Mesothelial cell of epicardium (in vitro differentiated cells): Measurements from ENCODE around the gene UBTD1. TPM values are rescaled to one million over a fixed set of nuclear protein-coding genes. Genes with fewer than 3 reads are reported as not detected.

Source experiments
- DNase-seq, 2 experiments: peaks; one replicate each; pipeline ENCODE4 v3.0.0; 2021; ENCODE audit warnings: low spot score in 2 of 2; ENCODE audit not compliant: unreplicated experiment in 2 of 2
- H3K27ac Mint-ChIP-seq: 2 replicates; pipeline ENCODE4 v1.8.0; 2021; ENCODE audit warnings: mixed read lengths
- H3K27me3 Mint-ChIP-seq: 2 replicates; pipeline ENCODE4 v1.8.0; 2021; ENCODE audit warnings: low read depth, mixed read lengths
- H3K36me3 Mint-ChIP-seq: 2 replicates; pipeline ENCODE4 v1.8.0; 2021; ENCODE audit warnings: mixed read lengths
- H3K4me1 Mint-ChIP-seq: 2 replicates; pipeline ENCODE4 v1.8.0; 2021; ENCODE audit warnings: mixed read lengths
- H3K4me3 Mint-ChIP-seq: 2 replicates; pipeline ENCODE4 v1.8.0; 2021; ENCODE audit warnings: mild to moderate bottlenecking, moderate library complexity, mixed read lengths
- H3K9me3 Mint-ChIP-seq: 2 replicates; pipeline ENCODE4 v1.8.0; 2021; ENCODE audit warnings: mixed read lengths
- total RNA-seq: library from RNA; stranded (reverse); gene quantifications from 3 replicates; pipeline ENCODE4 v1.2.1, GENCODE V29; 2021
- TF ChIP-seq, protein P1 (sequence below): fragments of 200-600 bp; sonication (generic); IDR thresholded peaks from one replicate; pipeline ENCODE4 v1.5.0; 2021; ENCODE audit warnings: antibody characterized with exemption; ENCODE audit not compliant: unreplicated experiment

UBTD1 gene, protein sequence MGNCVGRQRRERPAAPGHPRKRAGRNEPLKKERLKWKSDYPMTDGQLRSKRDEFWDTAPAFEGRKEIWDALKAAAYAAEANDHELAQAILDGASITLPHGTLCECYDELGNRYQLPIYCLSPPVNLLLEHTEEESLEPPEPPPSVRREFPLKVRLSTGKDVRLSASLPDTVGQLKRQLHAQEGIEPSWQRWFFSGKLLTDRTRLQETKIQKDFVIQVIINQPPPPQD
- 9.1 to 9.4 TPM (median 9.4 TPM) in 3 replicates for total RNA-seq

DNA sequence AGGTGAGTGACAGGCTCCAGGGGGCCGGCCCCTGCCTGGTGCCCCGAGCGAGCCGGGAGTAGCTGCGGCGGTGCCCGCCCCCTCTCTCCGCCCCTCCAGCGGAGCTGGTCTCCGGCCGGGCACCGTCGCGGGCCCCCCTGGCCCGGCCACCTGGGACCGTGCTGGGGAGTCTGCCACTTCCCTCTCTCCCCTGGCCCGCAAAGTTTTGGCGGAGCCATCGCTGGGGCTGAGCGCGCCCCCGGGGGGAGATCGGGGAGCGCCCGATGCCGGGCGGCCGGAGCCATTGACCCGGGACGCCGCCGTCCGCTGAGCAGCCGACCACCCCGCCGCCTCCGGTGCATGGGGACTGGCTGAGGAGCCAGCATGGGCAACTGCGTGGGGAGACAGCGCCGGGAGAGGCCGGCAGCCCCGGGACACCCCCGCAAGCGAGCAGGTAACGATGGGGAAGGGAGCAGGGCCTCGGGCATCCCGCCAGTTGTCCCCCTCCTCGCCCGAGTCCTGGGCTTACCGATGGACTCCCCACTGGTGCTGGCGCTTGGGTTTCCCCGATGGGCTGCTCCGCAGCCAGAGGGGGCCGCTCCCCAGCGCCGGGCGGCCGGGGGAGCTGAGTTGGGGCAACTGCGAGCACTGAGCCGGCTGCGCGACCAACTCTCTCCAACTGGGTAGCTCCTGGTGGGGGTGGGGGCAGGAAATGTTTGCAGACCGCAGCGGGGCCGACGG lies at the start of gene UBTD1:
TSS of gene UBTD1 (plus strand) at position 84 of the 720 bp plus-strand sequence. CDS start at position 364, 280 bp downstream.
- no peaks in the 10 kb centered on the region for H3K9me3 Mint-ChIP-seq
- H3K36me3 Mint-ChIP-seq = peaks cover under 1% of the 10 kb centered on the region
- DNase-seq = peak; percentile 40 to 67
- peaks cover 57% of the 10 kb centered on the region for H3K4me1 Mint-ChIP-seq
- TF ChIP-seq, protein P1, sequence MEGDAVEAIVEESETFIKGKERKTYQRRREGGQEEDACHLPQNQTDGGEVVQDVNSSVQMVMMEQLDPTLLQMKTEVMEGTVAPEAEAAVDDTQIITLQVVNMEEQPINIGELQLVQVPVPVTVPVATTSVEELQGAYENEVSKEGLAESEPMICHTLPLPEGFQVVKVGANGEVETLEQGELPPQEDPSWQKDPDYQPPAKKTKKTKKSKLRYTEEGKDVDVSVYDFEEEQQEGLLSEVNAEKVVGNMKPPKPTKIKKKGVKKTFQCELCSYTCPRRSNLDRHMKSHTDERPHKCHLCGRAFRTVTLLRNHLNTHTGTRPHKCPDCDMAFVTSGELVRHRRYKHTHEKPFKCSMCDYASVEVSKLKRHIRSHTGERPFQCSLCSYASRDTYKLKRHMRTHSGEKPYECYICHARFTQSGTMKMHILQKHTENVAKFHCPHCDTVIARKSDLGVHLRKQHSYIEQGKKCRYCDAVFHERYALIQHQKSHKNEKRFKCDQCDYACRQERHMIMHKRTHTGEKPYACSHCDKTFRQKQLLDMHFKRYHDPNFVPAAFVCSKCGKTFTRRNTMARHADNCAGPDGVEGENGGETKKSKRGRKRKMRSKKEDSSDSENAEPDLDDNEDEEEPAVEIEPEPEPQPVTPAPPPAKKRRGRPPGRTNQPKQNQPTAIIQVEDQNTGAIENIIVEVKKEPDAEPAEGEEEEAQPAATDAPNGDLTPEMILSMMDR = no peak
- H3K27me3 Mint-ChIP-seq = peaks cover 24% of the 10 kb centered on the region
- H3K27ac Mint-ChIP-seq = peak within 1 kb of the TSS; percentile 91
- peak within 1 kb of the TSS; percentile 97 for H3K4me3 Mint-ChIP-seq

DNA sequence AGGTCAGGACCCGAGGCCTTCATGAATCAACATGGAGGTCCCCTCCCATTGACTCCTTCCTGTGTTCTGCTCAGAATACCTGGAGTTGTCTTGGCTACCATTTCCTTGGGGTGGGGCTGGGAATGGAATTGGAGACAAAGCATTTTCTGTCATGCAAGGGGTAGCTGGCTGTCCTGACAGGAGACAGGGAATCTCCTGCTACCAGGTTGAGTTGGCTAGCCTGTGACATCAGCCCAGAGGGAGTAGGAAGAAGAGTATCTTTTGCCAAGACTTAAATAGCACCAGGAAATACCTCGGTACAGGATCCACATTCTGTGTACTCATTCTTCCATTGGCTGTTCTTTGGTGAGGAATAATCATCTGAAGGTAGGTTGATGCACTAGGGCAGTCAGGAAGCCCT lies 47.9 kb upstream of the UBTD1 start:
- H3K27ac Mint-ChIP-seq = no peak overlapping the region
- H3K9me3 Mint-ChIP-seq = no peaks in the 10 kb centered on the region
- H3K4me3 Mint-ChIP-seq = no peak overlapping the region
- TF ChIP-seq, protein P1 = no peak
- H3K36me3 Mint-ChIP-seq = peaks cover 14% of the 10 kb centered on the region
- H3K27me3 Mint-ChIP-seq = no peaks in the 10 kb centered on the region
- H3K4me1 Mint-ChIP-seq = peaks cover 23% of the 10 kb centered on the region
- no peak for DNase-seq

DNA sequence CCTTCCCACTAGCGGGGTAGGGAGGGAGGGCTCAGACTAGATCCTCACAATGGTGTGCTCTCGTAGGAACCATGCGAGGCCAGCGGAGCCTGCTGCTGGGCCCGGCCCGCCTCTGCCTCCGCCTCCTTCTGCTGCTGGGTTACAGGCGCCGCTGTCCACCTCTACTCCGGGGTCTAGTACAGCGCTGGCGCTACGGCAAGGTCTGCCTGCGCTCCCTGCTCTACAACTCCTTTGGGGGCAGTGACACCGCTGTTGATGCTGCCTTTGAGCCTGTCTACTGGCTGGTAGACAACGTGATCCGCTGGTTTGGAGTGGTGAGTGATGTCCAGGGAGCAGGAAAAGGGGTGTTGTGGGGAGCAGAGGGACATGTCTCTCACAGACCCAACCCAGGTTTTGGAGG lies 47.1 kb upstream of the UBTD1 start:
- no peaks in the 10 kb centered on the region for H3K27me3 Mint-ChIP-seq
- TF ChIP-seq, protein P1 = no peak
- no peak overlapping the region for H3K27ac Mint-ChIP-seq
- peaks cover 18% of the 10 kb centered on the region for H3K36me3 Mint-ChIP-seq
- no peak overlapping the region for H3K4me3 Mint-ChIP-seq
- no peaks in the 10 kb centered on the region for H3K9me3 Mint-ChIP-seq
- no peak for DNase-seq
- peaks cover 19% of the 10 kb centered on the region for H3K4me1 Mint-ChIP-seq

DNA sequence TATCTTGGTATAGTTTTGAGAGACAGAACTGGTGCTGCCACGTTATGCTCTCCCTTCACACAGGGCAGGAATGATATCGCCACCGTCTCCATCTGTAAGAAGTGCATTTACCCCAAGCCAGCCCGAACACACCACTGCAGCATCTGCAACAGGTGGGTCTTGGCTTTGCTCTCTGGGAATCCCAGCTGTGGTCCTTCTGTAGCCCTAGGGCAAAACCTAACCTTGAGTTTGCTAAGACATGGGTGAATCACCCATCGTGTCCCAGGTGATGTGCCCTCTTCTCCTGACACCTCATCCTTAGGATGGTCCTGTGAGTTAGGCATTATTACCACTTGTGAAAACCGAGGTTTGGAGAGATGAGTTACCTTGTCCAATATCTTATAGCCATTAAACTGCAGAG lies 46.4 kb upstream of the UBTD1 start:
- no peaks in the 10 kb centered on the region for H3K9me3 Mint-ChIP-seq
- H3K36me3 Mint-ChIP-seq = peaks cover 20% of the 10 kb centered on the region
- peaks cover 11% of the 10 kb centered on the region for H3K4me1 Mint-ChIP-seq

DNA sequence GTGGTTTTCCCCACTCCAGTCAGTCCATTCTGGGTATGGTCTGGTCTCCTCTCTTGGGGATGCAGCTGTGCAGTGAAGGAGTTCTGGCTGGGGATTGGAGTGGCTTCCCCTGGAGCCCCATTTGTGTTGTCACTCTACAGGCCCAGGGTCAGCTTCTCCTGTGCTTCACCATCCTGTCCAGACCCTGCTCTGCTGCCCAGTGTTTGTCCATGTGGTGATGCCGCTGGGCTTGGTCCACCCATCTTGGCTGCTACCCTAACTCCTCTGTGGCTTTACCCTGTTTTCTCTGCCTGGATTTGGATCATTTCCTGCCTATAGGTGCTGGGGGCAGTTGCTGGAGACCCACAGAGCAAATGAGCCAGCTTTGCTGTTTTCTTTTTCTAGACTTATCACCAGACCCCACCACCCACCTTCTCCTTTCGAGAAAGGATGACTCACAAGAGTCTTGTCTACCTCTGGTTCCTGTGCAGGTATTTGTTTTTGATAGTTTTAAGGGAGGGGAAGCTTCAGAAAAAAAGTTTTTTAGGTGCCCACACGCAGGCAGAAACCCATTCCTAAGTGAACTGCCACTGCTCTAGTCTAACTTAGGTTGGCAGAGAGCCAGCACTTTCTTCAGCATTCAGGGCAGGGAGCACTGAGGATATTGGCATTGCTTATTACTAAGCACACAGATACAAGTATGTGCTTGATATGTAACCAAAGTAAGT lies 44.2 kb upstream of the UBTD1 start:
- Mint-ChIP-seq H3K4me1 (peaks cover 3% of the 10 kb centered on the region), H3K27me3 (no peaks in the 10 kb centered on the region), H3K36me3 (peaks cover 31% of the 10 kb centered on the region), H3K27ac (peak overlapping the region; percentile 66), H3K9me3 (no peaks in the 10 kb centered on the region), H3K4me3 (no peak overlapping the region)
- no peak for DNase-seq
- TF ChIP-seq, protein P1 = no peak

More for the DNA sequence above, 46.4 kb upstream of the UBTD1 start:
- no peak for DNase-seq
- TF ChIP-seq, protein P1 = no peak
- Mint-ChIP-seq H3K4me3 (no peak overlapping the region), H3K27ac (no peak overlapping the region), H3K27me3 (no peaks in the 10 kb centered on the region)
